Liver (tissue), 9 donors: ENCODE data around the gene C15orf39. TPM values are rescaled to one million over a fixed set of nuclear protein-coding genes. Genes with fewer than 3 reads are reported as not detected.

Source experiments
- DNase-seq: peaks from one replicate; pipeline ENCODE4 v3.0.0-alpha.2; 2017; ENCODE audit warnings: low spot score
- H3K27ac ChIP-seq, 2 donors: one replicate each; pipeline ENCODE4 v1.7.0; 2013; ENCODE audit warnings: inconsistent platforms in 2 of 2, low read length in 2 of 2, control low read depth in 1 of 2, low read depth in 1 of 2, mild to moderate bottlenecking in 1 of 2
- H3K27me3 ChIP-seq, 4 donors: one replicate each; pipeline versions ENCODE4 v1.6.1 to v1.7.0; 2013; ENCODE audit warnings: low read length in 3 of 4, inconsistent platforms in 1 of 4, mild to moderate bottlenecking in 1 of 4, moderate library complexity in 1 of 4; ENCODE audit not compliant: control insufficient read depth in 4 of 4, insufficient read depth in 4 of 4
- H3K36me3 ChIP-seq, 4 donors: one replicate each; pipeline versions ENCODE4 v1.6.1 to v1.7.0; 2013; ENCODE audit warnings: low read length in 3 of 4, mild to moderate bottlenecking in 3 of 4, low read depth in 1 of 4, moderate library complexity in 1 of 4; ENCODE audit not compliant: control insufficient read depth in 4 of 4, insufficient read depth in 3 of 4
- H3K4me1 ChIP-seq, 4 donors: one replicate each; pipeline versions ENCODE4 v1.6.1 to v1.7.0; 2013; ENCODE audit warnings: low read length in 3 of 4, mild to moderate bottlenecking in 3 of 4, moderate library complexity in 1 of 4; ENCODE audit not compliant: control insufficient read depth in 4 of 4, insufficient read depth in 4 of 4
- H3K4me3 ChIP-seq, 3 donors: one replicate each; pipeline versions ENCODE4 v1.6.1 to v1.7.0; 2013; ENCODE audit warnings: low read length in 3 of 3, control low read depth in 1 of 3, low read depth in 1 of 3, mild to moderate bottlenecking in 1 of 3
- H3K9ac ChIP-seq, 2 donors: one replicate each; pipeline ENCODE4 v1.7.0; 2013; ENCODE audit warnings: low read length in 2 of 2, mild to moderate bottlenecking in 2 of 2, moderate library complexity in 2 of 2, control low read depth in 1 of 2, low read depth in 1 of 2
- H3K9me3 ChIP-seq, 4 donors: one replicate each; pipeline versions ENCODE4 v1.6.1 to v1.7.0; 2013; ENCODE audit warnings: low read length in 3 of 4; ENCODE audit not compliant: control insufficient read depth in 4 of 4
- EGR1 ChIP-seq, 2 donors: IDR thresholded peaks; 2 replicates each; pipeline ENCODE4 v1.6.1; 2016 to 2018; ENCODE audit warnings: antibody characterized with exemption in 2 of 2, low read depth in 2 of 2
- FOXA1 ChIP-seq: IDR thresholded peaks from 2 replicates; pipeline ENCODE4 v1.6.1; 2016; ENCODE audit warnings: antibody characterized with exemption
- FOXA2 ChIP-seq: IDR thresholded peaks from 2 replicates; pipeline ENCODE4 v1.6.1; 2016; ENCODE audit warnings: antibody characterized with exemption
- GABPA ChIP-seq, 2 donors: IDR thresholded peaks in 1 of 2; conservative IDR thresholded peaks in 1 of 2; 2 replicates each; pipeline ENCODE4 v1.6.1; 2016; ENCODE audit warnings: antibody characterized with exemption in 2 of 2, mild to moderate bottlenecking in 1 of 2, moderate library complexity in 1 of 2
- HNF4A ChIP-seq, 2 donors: conservative IDR thresholded peaks; 2 replicates each; pipeline ENCODE4 v1.6.1; 2016; ENCODE audit warnings: antibody characterized with exemption in 2 of 2, mild to moderate bottlenecking in 2 of 2
- HNF4G ChIP-seq: IDR thresholded peaks from 2 replicates; pipeline ENCODE4 v1.6.1; 2016; ENCODE audit warnings: antibody characterized with exemption
- JUND ChIP-seq, 2 donors: IDR thresholded peaks; 2 replicates each; pipeline ENCODE4 v1.6.1; 2016; ENCODE audit warnings: antibody characterized with exemption in 2 of 2
- MAX ChIP-seq: IDR thresholded peaks from 2 replicates; pipeline ENCODE4 v1.6.1; 2016; ENCODE audit warnings: antibody characterized with exemption
- NR2F2 ChIP-seq: IDR thresholded peaks from 2 replicates; pipeline ENCODE4 v1.6.1; 2016; ENCODE audit warnings: antibody characterized with exemption
- RAD21 ChIP-seq, 2 donors: IDR thresholded peaks; 2 replicates each; pipeline ENCODE4 v1.6.1; 2016; ENCODE audit warnings: antibody characterized with exemption in 2 of 2, mild to moderate bottlenecking in 2 of 2
- RXRA ChIP-seq, 2 donors: IDR thresholded peaks; 2 replicates each; pipeline ENCODE4 v1.6.1; 2017 to 2018; ENCODE audit warnings: antibody characterized with exemption in 2 of 2, mild to moderate bottlenecking in 1 of 2
- SP1 ChIP-seq: IDR thresholded peaks from 2 replicates; pipeline ENCODE4 v1.6.1; 2018; ENCODE audit warnings: antibody characterized with exemption, mild to moderate bottlenecking
- TAF1 ChIP-seq: conservative IDR thresholded peaks from 2 replicates; pipeline ENCODE4 v1.6.1; 2016; ENCODE audit warnings: antibody characterized with exemption, mild to moderate bottlenecking
- YY1 ChIP-seq: IDR thresholded peaks from 2 replicates; pipeline ENCODE4 v1.6.1; 2016; ENCODE audit warnings: antibody characterized with exemption, mild to moderate bottlenecking
- WGBS: extraction: QIAGEN DNeasy Blood & Tissue Kit; methylation state at CpG from one replicate; pipeline ENCODE4 v1.1.7; 2013; 5-methylcytosine and 5-hydroxymethylcytosine counted together
- polyA plus RNA-seq, 2 donors: library from polyadenylated mRNA; stranded (reverse) in 1 of 2; unstranded in 1 of 2; fragments of 200-250 nt in 1 of 2; fragments of >200 nt in 1 of 2; fragmentation: Nextera tagmentation in 1 of 2; extraction: Ambion mirVana in 1 of 2; gene quantifications; one replicate each; pipeline versions ENCODE4 v1.2.1 to v1.2.3, GENCODE V29; 2013 to 2015
- total RNA-seq, 2 donors: library from RNA; depleted of rRNA; stranded (reverse); fragments of >200 nt; gene quantifications; one replicate each; pipeline ENCODE4 v1.2.3, GENCODE V29; 2014
- TF ChIP-seq, protein P1 (sequence below): IDR thresholded peaks from 2 replicates; pipeline ENCODE4 v1.6.1; 2016; ENCODE audit warnings: antibody characterized with exemption, mild to moderate bottlenecking
- TF ChIP-seq, protein P2 (sequence below): fragments of 150-350 bp; IDR thresholded peaks from 2 replicates; pipeline ENCODE4 v1.5.1; 2017; ENCODE audit warnings: improper control_type of control experiment, low read depth, low read length; ENCODE audit not compliant: missing input control
- TF ChIP-seq, protein P3 (sequence below): IDR thresholded peaks from 2 replicates; pipeline ENCODE4 v1.6.1; 2016; ENCODE audit warnings: antibody characterized with exemption
- TF ChIP-seq, protein P4 (sequence below): IDR thresholded peaks from 2 replicates; pipeline ENCODE4 v1.6.1; 2016; ENCODE audit warnings: antibody characterized with exemption
- donor health status: healthy.
- donor health status: healthy.
- donor health status: healthy.
- donor health status: healthy.
- donor health status: healthy.

Gene C15orf39
- total and polyA plus RNA-seq, 4 donors: 1.2 to 4.0 (median 3.0) TPM

- TF ChIP-seq, protein P1, sequence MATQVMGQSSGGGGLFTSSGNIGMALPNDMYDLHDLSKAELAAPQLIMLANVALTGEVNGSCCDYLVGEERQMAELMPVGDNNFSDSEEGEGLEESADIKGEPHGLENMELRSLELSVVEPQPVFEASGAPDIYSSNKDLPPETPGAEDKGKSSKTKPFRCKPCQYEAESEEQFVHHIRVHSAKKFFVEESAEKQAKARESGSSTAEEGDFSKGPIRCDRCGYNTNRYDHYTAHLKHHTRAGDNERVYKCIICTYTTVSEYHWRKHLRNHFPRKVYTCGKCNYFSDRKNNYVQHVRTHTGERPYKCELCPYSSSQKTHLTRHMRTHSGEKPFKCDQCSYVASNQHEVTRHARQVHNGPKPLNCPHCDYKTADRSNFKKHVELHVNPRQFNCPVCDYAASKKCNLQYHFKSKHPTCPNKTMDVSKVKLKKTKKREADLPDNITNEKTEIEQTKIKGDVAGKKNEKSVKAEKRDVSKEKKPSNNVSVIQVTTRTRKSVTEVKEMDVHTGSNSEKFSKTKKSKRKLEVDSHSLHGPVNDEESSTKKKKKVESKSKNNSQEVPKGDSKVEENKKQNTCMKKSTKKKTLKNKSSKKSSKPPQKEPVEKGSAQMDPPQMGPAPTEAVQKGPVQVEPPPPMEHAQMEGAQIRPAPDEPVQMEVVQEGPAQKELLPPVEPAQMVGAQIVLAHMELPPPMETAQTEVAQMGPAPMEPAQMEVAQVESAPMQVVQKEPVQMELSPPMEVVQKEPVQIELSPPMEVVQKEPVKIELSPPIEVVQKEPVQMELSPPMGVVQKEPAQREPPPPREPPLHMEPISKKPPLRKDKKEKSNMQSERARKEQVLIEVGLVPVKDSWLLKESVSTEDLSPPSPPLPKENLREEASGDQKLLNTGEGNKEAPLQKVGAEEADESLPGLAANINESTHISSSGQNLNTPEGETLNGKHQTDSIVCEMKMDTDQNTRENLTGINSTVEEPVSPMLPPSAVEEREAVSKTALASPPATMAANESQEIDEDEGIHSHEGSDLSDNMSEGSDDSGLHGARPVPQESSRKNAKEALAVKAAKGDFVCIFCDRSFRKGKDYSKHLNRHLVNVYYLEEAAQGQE: no peak
- no peak for TF ChIP-seq JUND (IDR thresholded peaks at IDR 0.05)
These were observed 27.0 kb upstream of the C15orf39 start (continued) for GRCh38 chr15:75174729-75175128.

DNA sequence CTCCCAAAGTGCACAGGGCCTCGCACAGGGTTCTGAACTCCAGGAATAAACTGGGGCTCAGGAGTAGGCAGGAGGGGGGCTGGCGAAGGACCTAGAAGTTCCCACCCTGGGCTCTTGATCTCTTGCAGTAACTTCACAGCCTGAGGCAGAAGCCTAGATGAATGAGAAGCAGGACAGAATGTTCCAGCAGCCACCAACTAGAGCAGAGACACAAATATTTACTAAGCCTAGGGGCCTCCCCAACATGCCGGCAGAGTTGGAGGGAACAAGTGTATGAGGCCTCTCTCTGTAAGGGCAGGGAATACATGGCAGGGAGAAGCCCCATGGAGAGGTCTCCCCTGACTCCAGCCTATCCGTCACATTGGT is 25.3 kb upstream of the C15orf39 start:
- DNase-seq: no peak
- Histone ChIP-seq H3K4me3 (no peak overlapping the region), H3K27me3 (peaks cover 0 to 2% (median 0%) of the 10 kb centered on the region in 4 donors), H3K4me1 (peaks cover 0 to 4% (median 0%) of the 10 kb centered on the region in 4 donors), H3K9me3 (no peaks in the 10 kb centered on the region), H3K27ac (no peak overlapping the region), H3K36me3 (no peaks in the 10 kb centered on the region), H3K9ac (no peak overlapping the region)
- TF ChIP-seq NR2F2 (no peak), YY1 (no peak), RXRA (IDR thresholded peaks at IDR 0.05) (no peak), SP1 (no peak), MAX (no peak), EGR1 (IDR thresholded peaks at IDR 0.05; ENCODE audit: low read depth in 2 of 2) (no peak), GABPA (IDR thresholded peaks at IDR 0.05 in 1 of 2, conservative IDR thresholded peaks at IDR 0.05 in 1 of 2) (no peak), HNF4G (no peak), HNF4A (conservative IDR thresholded peaks at IDR 0.05) (no peak), FOXA1 (no peak), FOXA2 (no peak), JUND (IDR thresholded peaks at IDR 0.05) (no peak), RAD21 (IDR thresholded peaks at IDR 0.05) (no peak), TAF1 (no peak)
- TF ChIP-seq, protein P1: no peak
- TF ChIP-seq, protein P2, sequence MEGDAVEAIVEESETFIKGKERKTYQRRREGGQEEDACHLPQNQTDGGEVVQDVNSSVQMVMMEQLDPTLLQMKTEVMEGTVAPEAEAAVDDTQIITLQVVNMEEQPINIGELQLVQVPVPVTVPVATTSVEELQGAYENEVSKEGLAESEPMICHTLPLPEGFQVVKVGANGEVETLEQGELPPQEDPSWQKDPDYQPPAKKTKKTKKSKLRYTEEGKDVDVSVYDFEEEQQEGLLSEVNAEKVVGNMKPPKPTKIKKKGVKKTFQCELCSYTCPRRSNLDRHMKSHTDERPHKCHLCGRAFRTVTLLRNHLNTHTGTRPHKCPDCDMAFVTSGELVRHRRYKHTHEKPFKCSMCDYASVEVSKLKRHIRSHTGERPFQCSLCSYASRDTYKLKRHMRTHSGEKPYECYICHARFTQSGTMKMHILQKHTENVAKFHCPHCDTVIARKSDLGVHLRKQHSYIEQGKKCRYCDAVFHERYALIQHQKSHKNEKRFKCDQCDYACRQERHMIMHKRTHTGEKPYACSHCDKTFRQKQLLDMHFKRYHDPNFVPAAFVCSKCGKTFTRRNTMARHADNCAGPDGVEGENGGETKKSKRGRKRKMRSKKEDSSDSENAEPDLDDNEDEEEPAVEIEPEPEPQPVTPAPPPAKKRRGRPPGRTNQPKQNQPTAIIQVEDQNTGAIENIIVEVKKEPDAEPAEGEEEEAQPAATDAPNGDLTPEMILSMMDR: no peak
- TF ChIP-seq, protein P3, sequence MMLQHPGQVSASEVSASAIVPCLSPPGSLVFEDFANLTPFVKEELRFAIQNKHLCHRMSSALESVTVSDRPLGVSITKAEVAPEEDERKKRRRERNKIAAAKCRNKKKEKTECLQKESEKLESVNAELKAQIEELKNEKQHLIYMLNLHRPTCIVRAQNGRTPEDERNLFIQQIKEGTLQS: no peak
- TF ChIP-seq, protein P4, sequence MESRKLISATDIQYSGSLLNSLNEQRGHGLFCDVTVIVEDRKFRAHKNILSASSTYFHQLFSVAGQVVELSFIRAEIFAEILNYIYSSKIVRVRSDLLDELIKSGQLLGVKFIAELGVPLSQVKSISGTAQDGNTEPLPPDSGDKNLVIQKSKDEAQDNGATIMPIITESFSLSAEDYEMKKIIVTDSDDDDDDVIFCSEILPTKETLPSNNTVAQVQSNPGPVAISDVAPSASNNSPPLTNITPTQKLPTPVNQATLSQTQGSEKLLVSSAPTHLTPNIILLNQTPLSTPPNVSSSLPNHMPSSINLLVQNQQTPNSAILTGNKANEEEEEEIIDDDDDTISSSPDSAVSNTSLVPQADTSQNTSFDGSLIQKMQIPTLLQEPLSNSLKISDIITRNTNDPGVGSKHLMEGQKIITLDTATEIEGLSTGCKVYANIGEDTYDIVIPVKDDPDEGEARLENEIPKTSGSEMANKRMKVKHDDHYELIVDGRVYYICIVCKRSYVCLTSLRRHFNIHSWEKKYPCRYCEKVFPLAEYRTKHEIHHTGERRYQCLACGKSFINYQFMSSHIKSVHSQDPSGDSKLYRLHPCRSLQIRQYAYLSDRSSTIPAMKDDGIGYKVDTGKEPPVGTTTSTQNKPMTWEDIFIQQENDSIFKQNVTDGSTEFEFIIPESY: no peak
- 83% methylated on average over 4 of the region's 4 CpGs for WGBS
